K562 (cell line): ENCODE measurements around the gene FOXN1. TPM values are rescaled to one million over a fixed set of nuclear protein-coding genes. Genes with fewer than 3 reads are reported as not detected.

Experiments
- ATAC-seq: fragments of 200-7000 bp; cut with Tn5 transposase; 3 replicates; pipeline ENCODE4 v1.9.1; 2020; ENCODE audit warnings: moderate library complexity
- BruUV-seq: library from RNA; stranded (reverse); fragments of 400-500 nt; replicated peaks from 2 replicates; lab custom pipeline; 2021; lab: Mats Ljungman, UMichigan
- CTCF ChIA-PET: fragments of 300-600 bp; formaldehyde crosslinking; extraction: SDS; loops from one replicate; lab custom pipeline; 2021; ENCODE audit warnings: low intra/inter-chr PET ratio; lab: Yijun Ruan, JAX
- POLR2A ChIA-PET: fragments of 300-600, 350-650 bp; sonication (Branson Sonifier 250); formaldehyde crosslinking; extraction: SDS; loops from one replicate; lab custom pipeline; 2021; ENCODE audit warnings: antibody characterized with exemption, inconsistent platforms; lab: Yijun Ruan, JAX
- DNase-seq, 4 experiments: peaks; one replicate each; pipeline versions ENCODE4 v3.0.0 to v3.0.0-alpha.2; 2011 to 2018; ENCODE audit warnings: low spot score in 3 of 4, mixed read lengths in 3 of 4; ENCODE audit errors: extremely low read depth in 1 of 4
- FAIRE-seq: peaks from 2 replicates; lab custom pipeline; 2011; peaks lifted over from hg19 to GRCh38; lab: Jason Lieb, UNC
- H2AFZ ChIP-seq: 2 replicates; pipeline ENCODE4 v1.6.0; 2011; ENCODE audit warnings: low read depth, low read length, control low read depth, inconsistent platforms
- H3K27ac ChIP-seq: fragments of 200-600 bp; 3 replicates; pipeline ENCODE4 v1.8.0; 2011; ENCODE audit warnings: low read depth, mild to moderate bottlenecking, control low read depth, inconsistent platforms, low read length, moderate library complexity, mixed read lengths; ENCODE audit errors: extremely low read depth
- H3K27me3 ChIP-seq, 2 experiments: fragments of 300-600 bp in 1 of 2; 2 replicates in 1 of 2; 3 replicates in 1 of 2; pipeline versions ENCODE4 v1.6.0 to v1.8.0; 2011; ENCODE audit warnings: inconsistent platforms in 2 of 2, low read length in 2 of 2, mild to moderate bottlenecking in 1 of 2, mixed read lengths in 1 of 2, moderate library complexity in 1 of 2; ENCODE audit not compliant: control insufficient read depth in 2 of 2, insufficient read depth in 2 of 2
- H3K36me3 ChIP-seq: fragments of 300-600 bp; 3 replicates; pipeline ENCODE4 v1.8.0; 2011; ENCODE audit warnings: mild to moderate bottlenecking, low read length, inconsistent platforms; ENCODE audit not compliant: control insufficient read depth, insufficient read depth
- H3K4me1 ChIP-seq, 2 experiments: fragments of 200-600 bp in 1 of 2; replicated peaks in 1 of 2; 2 replicates in 1 of 2; 3 replicates in 1 of 2; pipeline versions ENCODE4 v1.5.1 to v1.8.0; 2011; ENCODE audit warnings: inconsistent platforms in 2 of 2, low read length in 2 of 2, mild to moderate bottlenecking in 1 of 2, mixed read lengths in 1 of 2, moderate library complexity in 1 of 2; ENCODE audit not compliant: control insufficient read depth in 2 of 2, insufficient read depth in 2 of 2
- H3K4me2 ChIP-seq: 2 replicates; pipeline ENCODE4 v1.6.1; 2011; ENCODE audit warnings: low read length, control low read depth, inconsistent platforms, mixed read lengths; ENCODE audit not compliant: insufficient read depth
- H3K4me3 ChIP-seq: fragments of 200-600 bp; sonication (generic), shearing (Covaris generic); 2 replicates; pipeline ENCODE4 v1.5.1; 2016; ENCODE audit warnings: control low read depth, inconsistent platforms
- H3K79me2 ChIP-seq: fragments of 200-600 bp; 3 replicates; pipeline ENCODE4 v1.8.0; 2011; ENCODE audit warnings: low read length, inconsistent platforms; ENCODE audit not compliant: control insufficient read depth, insufficient read depth
- H3K9ac ChIP-seq, 2 experiments: 2 replicates each; pipeline versions ENCODE4 v1.6.0 to v1.6.1; 2011; ENCODE audit warnings: low read depth in 2 of 2, low read length in 2 of 2, control low read depth in 1 of 2, inconsistent platforms in 1 of 2, mild to moderate bottlenecking in 1 of 2, mixed read lengths in 1 of 2; ENCODE audit not compliant: insufficient read depth in 1 of 2
- H3K9me1 ChIP-seq: one replicate; pipeline ENCODE4 v1.6.0; 2011; ENCODE audit warnings: inconsistent platforms, mild to moderate bottlenecking, low read length, moderate library complexity; ENCODE audit not compliant: control insufficient read depth, insufficient read depth
- H3K9me3 ChIP-seq: replicated peaks from 2 replicates; pipeline ENCODE4 v1.5.1; 2011; ENCODE audit warnings: low read depth, low read length, inconsistent platforms; ENCODE audit not compliant: control insufficient read depth, insufficient read depth
- H4K20me1 ChIP-seq: replicated peaks from 2 replicates; pipeline ENCODE4 v1.6.1; 2011; ENCODE audit warnings: low read length, inconsistent platforms, mixed read lengths; ENCODE audit not compliant: control insufficient read depth, insufficient read depth
- BRF1 ChIP-seq: IDR thresholded peaks from 3 replicates; pipeline ENCODE4 v1.6.1; 2011; ENCODE audit warnings: borderline replicate concordance, mild to moderate bottlenecking; ENCODE audit not compliant: insufficient read length; ENCODE audit errors: extremely low read depth
- IFI16 ChIP-seq: fragments of 250-450 bp; sonication (Bioruptor Pico); IDR thresholded peaks from 2 replicates; pipeline ENCODE4 v2.1.2; 2022; ENCODE audit warnings: mild to moderate bottlenecking, inconsistent platforms
- RAD21 ChIP-seq, 2 experiments: fragments of 250-450 bp in 1 of 2; fragments of 450-650 bp in 1 of 2; sonication (Bioruptor Pico) in 1 of 2; formaldehyde crosslinking in 1 of 2; IDR thresholded peaks in 1 of 2; conservative IDR thresholded peaks in 1 of 2; 2 replicates each; pipeline versions ENCODE4 v1.4.0 to v1.8.0; 2020 to 2022; ENCODE audit warnings: mild to moderate bottlenecking in 2 of 2, moderate library complexity in 1 of 2
- ZBTB17 ChIP-seq: fragments of 450-650 bp; formaldehyde crosslinking; IDR thresholded peaks from 2 replicates; pipeline ENCODE4 v1.4.0; 2020; ENCODE audit warnings: mild to moderate bottlenecking
- WGBS: fragments of 100-300 bp; shearing (Covaris generic); methylation state at CpG from one replicate; pipeline ENCODE4 v1.1.6; 2016; ENCODE audit warnings: low coverage, mixed read lengths; ENCODE audit not compliant: insufficient coverage; ENCODE audit errors: missing lambda C conversion rate; 5-methylcytosine and 5-hydroxymethylcytosine counted together
- in situ Hi-C: fragments of 300-500 bp; cut with MboI; formaldehyde crosslinking; loops from 4 replicates; pipeline ENCODE4 v1.15.0; 2018; ENCODE audit warnings: inconsistent platforms, mixed read lengths
- intact Hi-C: fragments of 100-400 bp; cut with micrococcal nuclease; formaldehyde crosslinking; loops from 2 replicates; pipeline ENCODE4 v1.14.2; 2022
- polyA plus RNA-seq, 8 experiments: library from polyadenylated mRNA; depleted of rRNA in 4 of 8; stranded (reverse) in 5 of 8; unstranded in 3 of 8; fragments of >200 nt; fragmentation: Nextera tagmentation in 2 of 8; fragmentation: Illumina TruSeq in 1 of 8; extraction: Ambion mirVana in 2 of 8; extraction: Trizol in 1 of 8; gene quantifications; 2 replicates each; pipeline versions ENCODE4 v1.2.1 to v1.2.3, GENCODE V29; 2011 to 2014; ENCODE audit warnings: inconsistent platforms in 1 of 8, missing spikeins in 1 of 8
- total RNA-seq, 7 experiments: library from RNA; depleted of rRNA in 6 of 7; stranded (reverse); fragments of >200 nt in 6 of 7; fragmentation: Illumina TruSeq in 2 of 7; extraction: Trizol in 2 of 7; gene quantifications; 2 replicates each; pipeline versions ENCODE4 v1.2.1 to v1.2.3, GENCODE V29; 2011 to 2021; ENCODE audit warnings: low replicate concordance in 1 of 7

The FOXN1 gene
- total and polyA plus RNA-seq, 9 of the 15 experiments (the other 6 are each of a cell fraction or from before 2014, with no cell fraction given) = not detected

DNA sequence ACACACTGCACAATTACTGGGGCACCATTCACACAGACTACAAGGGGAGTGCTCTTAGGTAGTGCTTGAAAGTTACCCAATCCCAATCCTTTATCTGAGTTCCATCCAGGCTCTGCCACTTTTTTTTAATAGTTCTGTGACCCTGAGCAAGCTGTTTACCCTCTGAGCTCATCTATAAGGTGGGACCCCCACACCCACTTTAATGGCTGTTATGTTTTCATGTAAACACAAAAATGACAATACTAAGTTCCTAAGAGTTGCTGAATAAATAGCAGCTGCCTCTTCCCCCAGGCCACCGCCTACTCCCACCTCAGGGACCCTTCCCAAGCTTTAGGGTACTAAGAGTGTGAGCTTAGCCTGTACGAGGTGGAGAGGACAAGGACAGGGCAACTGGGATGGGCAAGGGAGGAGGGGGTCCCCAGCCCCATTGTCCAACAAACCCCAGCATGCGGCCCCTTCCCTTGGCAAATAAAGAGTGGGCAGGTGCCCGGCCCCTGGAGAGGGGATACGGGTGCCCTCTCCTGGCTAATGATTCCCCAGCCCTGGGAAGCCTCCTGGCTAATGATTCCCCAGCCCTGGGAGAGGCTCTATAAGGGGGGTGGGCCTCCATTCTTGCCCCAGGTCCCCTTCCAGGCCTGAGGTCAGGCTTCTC lies 18.1 kb upstream of the FOXN1 start:
- peaks cover 9 to 72% of the 10 kb centered on the region in 2 experiments; a peak in 4 of 5 replicates for H3K27me3 ChIP-seq
- H3K4me2 ChIP-seq = no peak overlapping the region
- no peaks in the 10 kb centered on the region for H3K79me2 ChIP-seq
- no peaks in the 10 kb centered on the region for H3K36me3 ChIP-seq
- FAIRE-seq (no peak), ATAC-seq (no peak), DNase-seq (no peak)
- H3K9ac ChIP-seq = no peak overlapping the region
- H3K4me1 ChIP-seq = no peaks in the 10 kb centered on the region; a peak in 1 of 5 replicates
- in situ Hi-C loops = no loop called here
- H4K20me1 ChIP-seq = 0 out of 2 replicates have a peak, but pooled peaks cover 8% of the 10 kb centered on the region
- ChIA-PET POLR2A (interaction anchor here (0.5 to 1.4 kb wide), 3 partner anchors 10 to 83 kb away, joined by 3 read pairs; no protein-coding TSS in a partner anchor), CTCF (no interaction called here)
- WGBS = 0% methylated on average over 5 of the region's 5 CpGs
- no TSS peak for BruUV-seq
- no peaks in the 10 kb centered on the region for H3K9me1 ChIP-seq
- no peak overlapping the region for H2AFZ ChIP-seq
- no peak overlapping the region for H3K4me3 ChIP-seq
- TF ChIP-seq BRF1 (no peak), RAD21 (CRISPR knock-in tag; conservative IDR thresholded peaks at IDR 0.05 in 1 of 2, IDR thresholded peaks at IDR 0.05 in 1 of 2) (0 out of 4 replicates have a peak, but pooled peaks of 1 of the 2 experiments have one; percentile 3), IFI16 (CRISPR knock-in tag) (no peak), ZBTB17 (CRISPR knock-in tag) (no peak)
- no peak overlapping the region for H3K27ac ChIP-seq
- H3K9me3 ChIP-seq = no peaks in the 10 kb centered on the region
- intact Hi-C loops = no loop called here
